IPS-NIHi7 (cell line): ENCODE data around the gene OLAH.

ENCODE experiments used
- DNase-seq: peaks from one replicate; pipeline ENCODE4 v3.0.0; 2012; ENCODE audit warnings: mixed read lengths; ENCODE audit errors: extremely low spot score

The OLAH gene

GRCh38 chr10:15069230-15069629, 25.5 kb downstream of the OLAH start:
- DNase-seq, result peak; percentile 23

DNA sequence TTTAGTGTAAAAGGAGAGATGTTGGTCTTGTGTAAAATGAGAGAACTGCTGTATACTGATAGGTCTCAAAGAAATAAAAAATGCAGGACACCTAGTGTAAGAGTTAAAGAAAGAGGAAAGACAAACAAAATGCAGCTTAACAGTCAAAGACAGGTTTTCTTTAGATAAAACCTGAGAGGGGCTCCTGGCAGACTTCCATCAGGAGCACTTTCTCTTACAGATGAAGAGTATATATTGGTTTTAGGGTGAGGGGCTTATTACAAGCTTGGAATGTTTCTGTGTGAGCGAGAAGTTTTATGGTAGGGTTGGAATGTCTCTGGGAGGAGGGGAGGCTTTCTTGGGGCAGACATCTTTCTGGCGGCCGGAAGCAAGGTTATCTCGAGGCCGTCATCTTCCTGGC, 28.6 kb downstream of the OLAH start:
- DNase-seq, result no peak

GRCh38 chr10:15075421-15075820, 31.7 kb downstream of the OLAH start:
- no peak for DNase-seq

DNA sequence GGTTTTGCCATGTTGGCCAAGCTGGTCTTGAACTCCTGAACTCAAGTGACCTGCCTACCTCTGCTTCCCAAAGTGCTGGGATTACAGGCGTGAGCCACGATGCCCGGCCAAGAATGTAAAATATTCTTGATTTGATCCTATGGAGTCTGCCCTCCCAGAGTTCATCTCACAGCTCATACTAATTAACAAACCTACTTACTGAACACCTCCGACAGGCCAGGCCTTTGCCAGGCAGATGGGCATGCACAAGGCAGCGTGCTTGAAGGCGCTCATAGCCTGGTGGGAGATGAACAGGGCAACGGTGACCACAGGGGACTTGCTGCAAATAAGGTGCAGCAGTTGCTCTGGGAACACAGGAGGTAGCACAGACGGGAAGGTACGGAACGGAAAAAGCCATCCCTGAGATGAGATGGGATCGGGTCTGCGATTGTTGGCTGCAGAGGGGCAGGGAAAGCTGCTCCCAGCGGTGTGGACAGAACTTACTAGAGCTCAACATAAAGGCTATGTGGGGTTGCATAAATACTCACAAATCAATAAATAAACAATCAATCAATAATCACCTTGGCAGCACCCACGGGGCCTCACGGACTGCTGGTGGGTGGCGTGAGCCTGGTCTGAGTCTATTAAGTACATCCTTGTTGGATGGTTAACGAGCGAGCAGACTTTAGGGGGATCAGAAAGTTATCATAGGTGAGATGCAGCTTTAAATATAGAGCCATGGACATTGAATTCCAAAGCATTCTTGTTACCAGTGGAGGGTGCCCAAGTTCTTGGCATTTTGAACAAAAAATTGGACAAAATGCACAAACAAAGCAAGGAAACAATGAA, 40.1 kb downstream of the OLAH start:
- no peak for DNase-seq

- peak; percentile 38 for DNase-seq
Measured at GRCh38 chr10:15084502-15084922, 40.8 kb downstream of the OLAH start.

GRCh38 chr10:15088428-15089261, 44.9 kb downstream of the OLAH start, which contains the start of gene ACBD7:
ACBD7 (minus strand) TSS chr10:15088776; CDS start chr10:15088728, 48 bp downstream.
- peak; percentile 98 for DNase-seq

DNA sequence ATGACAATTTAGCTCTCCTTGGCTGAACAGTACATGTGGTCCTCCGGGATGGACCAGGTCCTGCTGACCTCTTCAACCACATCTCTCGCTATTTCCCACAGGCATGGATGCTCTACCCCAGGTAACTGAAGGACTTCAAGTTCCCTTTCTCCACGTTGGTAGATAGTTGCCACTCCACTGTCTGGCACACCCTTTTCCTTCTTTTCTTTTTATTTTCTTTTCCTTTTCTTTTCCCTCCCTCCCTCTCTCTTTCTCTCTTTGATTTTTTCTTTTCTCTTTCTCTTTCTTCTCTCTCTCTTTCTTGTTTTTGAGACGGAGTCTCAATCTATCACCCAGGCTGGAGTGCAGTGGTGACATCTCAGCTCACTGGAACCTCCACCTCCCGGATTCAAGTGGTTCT, 47.7 kb downstream of the OLAH start:
- no peak for DNase-seq

DNA sequence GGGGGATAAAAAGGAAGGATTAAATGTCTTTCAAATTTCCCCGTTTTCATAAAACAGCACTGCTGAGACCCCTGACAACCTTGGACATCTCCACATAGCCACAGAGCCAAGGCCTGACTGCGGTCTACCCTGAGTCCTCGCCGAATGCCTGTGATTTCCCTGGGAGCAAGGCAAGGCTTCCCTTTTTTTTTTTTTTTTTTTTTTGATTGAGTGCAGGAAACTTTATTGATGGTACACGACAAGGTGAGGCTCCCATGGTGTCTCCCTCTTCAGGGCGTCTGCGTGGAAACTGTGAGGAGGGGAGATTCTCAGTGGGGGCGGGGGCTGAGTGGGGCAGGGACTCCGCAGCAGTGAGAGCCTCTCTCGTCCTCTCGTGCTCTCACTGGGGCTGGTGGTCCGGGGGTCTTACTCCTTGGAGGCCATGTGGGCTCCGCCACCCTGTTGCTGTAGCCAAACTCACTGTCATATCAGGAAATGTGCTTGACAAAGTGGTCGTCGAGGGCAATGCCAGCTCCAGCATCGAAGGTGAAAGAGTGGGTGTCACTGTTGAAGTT, 49.2 kb downstream of the OLAH start:
- DNase-seq, result no peak

DNA sequence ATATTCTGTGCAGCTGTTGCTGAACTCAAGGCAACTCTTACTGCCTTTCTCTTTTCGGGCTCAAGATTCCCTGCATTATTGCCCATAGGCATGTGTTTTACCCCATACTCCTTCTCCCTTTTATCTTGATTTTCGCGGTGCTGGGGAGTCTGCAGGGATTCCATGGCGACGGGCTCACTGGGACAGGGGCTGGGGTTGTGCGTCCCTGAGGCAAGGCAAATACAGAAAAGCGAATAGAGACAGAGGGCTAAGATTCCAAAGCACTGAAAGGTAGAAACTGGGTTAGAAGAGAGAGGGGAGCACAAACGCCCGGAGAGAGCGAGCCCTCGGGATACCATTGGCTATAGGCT, 52.9 kb downstream of the OLAH start:
- DNase-seq, result no peak

GRCh38 chr10:15097011-15097812, 53.5 kb downstream of the OLAH start, which contains the start of gene RPP38:
RPP38 (plus strand) TSS chr10:15097355; CDS start chr10:15103315, 5,960 bp downstream.
- DNase-seq, result peak; percentile 99

DNA sequence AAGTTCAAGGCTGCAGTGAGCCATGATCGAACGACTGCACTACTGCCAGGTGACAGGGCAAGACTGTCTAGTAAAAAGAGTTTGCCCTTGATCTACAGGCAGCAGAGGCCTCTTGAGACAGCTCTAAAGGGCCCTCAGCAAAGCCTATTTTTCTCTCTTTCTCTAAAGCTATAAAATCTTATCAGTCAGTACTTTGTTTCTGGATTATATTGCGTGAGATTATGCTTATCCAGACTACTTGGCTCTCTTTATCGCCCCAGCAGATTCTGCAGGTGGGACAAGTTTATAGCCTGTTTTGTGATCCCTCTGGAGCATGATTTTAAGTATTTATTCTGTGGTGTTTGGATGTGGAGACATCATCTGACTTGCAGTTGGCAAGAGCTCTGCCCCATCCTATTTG, 56.1 kb downstream of the OLAH start:
- DNase-seq, result no peak

- DNase-seq, result no peak
Measured at GRCh38 chr10:15103513-15103912, 59.8 kb downstream of the OLAH start.

GRCh38 chr10:15106352-15107013, 62.7 kb downstream of the OLAH start:
- peak; percentile 76 for DNase-seq

- peak; percentile 35 for DNase-seq
Measured at GRCh38 chr10:15112657-15113056, 68.9 kb downstream of the OLAH start.

GRCh38 chr10:15113766-15114165, 70.0 kb downstream of the OLAH start:
- DNase-seq, result no peak

- DNase-seq, result no peak
Measured at GRCh38 chr10:15116225-15116624, 72.5 kb downstream of the OLAH start.

- DNase-seq, result no peak
Measured at GRCh38 chr10:15118615-15119014, 74.9 kb downstream of the OLAH start.

GRCh38 chr10:15120523-15120922, 76.8 kb downstream of the OLAH start:
- DNase-seq, result no peak

- DNase-seq, result no peak
Measured at GRCh38 chr10:15121707-15122106, 78.0 kb downstream of the OLAH start.

GRCh38 chr10:15122477-15123030, 78.8 kb downstream of the OLAH start:
- DNase-seq, result no peak
